ENCODE measurements around the gene DOK4.

Gene DOK4

DNA sequence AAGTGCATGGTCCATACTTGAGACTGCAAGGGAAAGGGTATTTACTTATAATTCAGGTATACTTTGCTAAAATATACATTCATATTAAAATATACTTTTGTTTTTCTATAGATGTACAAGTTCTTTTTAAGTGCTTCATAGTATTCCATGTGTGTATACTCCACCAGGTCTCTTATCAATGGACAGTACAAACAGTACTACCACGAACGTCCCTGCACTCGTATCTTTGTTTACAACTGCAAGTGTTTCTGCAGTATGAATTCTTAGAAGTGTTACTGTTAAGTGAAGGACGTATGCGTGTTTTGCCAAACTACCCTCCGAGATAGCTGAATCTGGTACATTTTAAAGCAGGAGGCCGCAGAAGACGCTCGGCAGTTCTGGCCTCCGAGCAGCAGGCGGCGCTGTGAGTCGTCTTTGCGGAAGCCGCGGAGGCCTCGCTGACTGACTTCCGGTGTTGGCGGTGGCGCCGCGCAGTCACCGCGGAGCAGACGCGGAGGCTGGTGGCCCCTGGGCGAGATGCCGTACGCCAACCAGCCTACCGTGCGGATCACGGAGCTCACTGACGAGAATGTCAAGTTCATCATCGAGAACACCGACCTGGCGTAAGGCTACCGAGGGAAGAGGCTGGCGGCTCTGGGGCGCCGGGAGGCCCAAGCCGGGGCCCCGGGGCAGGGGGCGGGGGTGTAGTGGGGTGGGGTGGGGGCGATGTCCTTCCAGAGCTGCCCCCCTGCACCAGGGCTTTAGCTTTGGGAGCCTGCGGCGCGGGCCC, 23.9 kb downstream of the DOK4 start, which contains the start of gene POLR2C:
Gene POLR2C, plus strand, starts transcription at position 471 of the 769 bp plus-strand sequence. Its CDS starts 46 bp downstream, at position 517.
- H3K27ac ChIP-seq (replicated peaks): peak within 1 kb of the TSS; percentile 66

GRCh38 chr16:57452021-57452420, 34.3 kb downstream of the DOK4 start:
- TF ChIP-seq GABPA (IDR thresholded peaks at IDR 0.05; ENCODE audit: low read depth) (no peak), SPI1 (IDR thresholded peaks at IDR 0.05; ENCODE audit: borderline replicate concordance, low read depth) (no peak), CTCF (IDR thresholded peaks at IDR 0.05; ENCODE audit: insufficient read depth, low read length) (no peak), POLR2AphosphoS5 (IDR thresholded peaks at IDR 0.05; ENCODE audit: low read depth) (no peak)
- TF ChIP-seq, protein P1, sequence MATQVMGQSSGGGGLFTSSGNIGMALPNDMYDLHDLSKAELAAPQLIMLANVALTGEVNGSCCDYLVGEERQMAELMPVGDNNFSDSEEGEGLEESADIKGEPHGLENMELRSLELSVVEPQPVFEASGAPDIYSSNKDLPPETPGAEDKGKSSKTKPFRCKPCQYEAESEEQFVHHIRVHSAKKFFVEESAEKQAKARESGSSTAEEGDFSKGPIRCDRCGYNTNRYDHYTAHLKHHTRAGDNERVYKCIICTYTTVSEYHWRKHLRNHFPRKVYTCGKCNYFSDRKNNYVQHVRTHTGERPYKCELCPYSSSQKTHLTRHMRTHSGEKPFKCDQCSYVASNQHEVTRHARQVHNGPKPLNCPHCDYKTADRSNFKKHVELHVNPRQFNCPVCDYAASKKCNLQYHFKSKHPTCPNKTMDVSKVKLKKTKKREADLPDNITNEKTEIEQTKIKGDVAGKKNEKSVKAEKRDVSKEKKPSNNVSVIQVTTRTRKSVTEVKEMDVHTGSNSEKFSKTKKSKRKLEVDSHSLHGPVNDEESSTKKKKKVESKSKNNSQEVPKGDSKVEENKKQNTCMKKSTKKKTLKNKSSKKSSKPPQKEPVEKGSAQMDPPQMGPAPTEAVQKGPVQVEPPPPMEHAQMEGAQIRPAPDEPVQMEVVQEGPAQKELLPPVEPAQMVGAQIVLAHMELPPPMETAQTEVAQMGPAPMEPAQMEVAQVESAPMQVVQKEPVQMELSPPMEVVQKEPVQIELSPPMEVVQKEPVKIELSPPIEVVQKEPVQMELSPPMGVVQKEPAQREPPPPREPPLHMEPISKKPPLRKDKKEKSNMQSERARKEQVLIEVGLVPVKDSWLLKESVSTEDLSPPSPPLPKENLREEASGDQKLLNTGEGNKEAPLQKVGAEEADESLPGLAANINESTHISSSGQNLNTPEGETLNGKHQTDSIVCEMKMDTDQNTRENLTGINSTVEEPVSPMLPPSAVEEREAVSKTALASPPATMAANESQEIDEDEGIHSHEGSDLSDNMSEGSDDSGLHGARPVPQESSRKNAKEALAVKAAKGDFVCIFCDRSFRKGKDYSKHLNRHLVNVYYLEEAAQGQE (IDR thresholded peaks at IDR 0.05; ENCODE audit: insufficient replicate concordance, low read depth): no peak
- DNase-seq (ENCODE audit: low read depth in 1 of 2, low spot score in 1 of 2): peak in 1 of 2 experiments; percentile 51
- no peak overlapping the region for H3K4me3 ChIP-seq (replicated peaks; ENCODE audit: insufficient read depth, low read length)
- no peaks in the 10 kb centered on the region for H3K27me3 ChIP-seq (ENCODE audit: insufficient read depth, poor library complexity, severe bottlenecking)
- H3K27ac ChIP-seq (replicated peaks): 0 out of 2 replicates have a peak overlapping the region, but pooled peaks have one; percentile 8

More for the DNA sequence above, 23.9 kb downstream of the DOK4 start, which contains the start of gene POLR2C:
- peak within 1 kb of the TSS; percentile 78 for H3K4me3 ChIP-seq (replicated peaks; ENCODE audit: insufficient read depth, low read length)
- H3K27me3 ChIP-seq (ENCODE audit: insufficient read depth, poor library complexity, severe bottlenecking): no peaks in the 10 kb centered on the region
- peak; percentile 72 to 88 for DNase-seq (ENCODE audit: low read depth in 1 of 2, low spot score in 1 of 2)
- TF ChIP-seq CTCF (IDR thresholded peaks at IDR 0.05; ENCODE audit: insufficient read depth, low read length) (peak; percentile 96), POLR2AphosphoS5 (IDR thresholded peaks at IDR 0.05; ENCODE audit: low read depth) (peak; percentile 99), GABPA (IDR thresholded peaks at IDR 0.05; ENCODE audit: low read depth) (peak; percentile 96), SPI1 (IDR thresholded peaks at IDR 0.05; ENCODE audit: borderline replicate concordance, low read depth) (peak; percentile 63; the same call in 1 of the 2 replicates)
- TF ChIP-seq, protein P1 (IDR thresholded peaks at IDR 0.05; ENCODE audit: insufficient replicate concordance, low read depth): peak; percentile 28

GRCh38 chr16:57447186-57447962, 38.9 kb downstream of the DOK4 start, which contains the start of the genes CIAPIN1 and COQ9:
TSS of gene CIAPIN1 (minus strand) at chr16:57447385. CDS start at chr16:57440928, 6,457 bp downstream.
TSS of gene COQ9 (plus strand) at chr16:57447479. CDS start at chr16:57447506, 27 bp downstream.
- H3K4me3 ChIP-seq (replicated peaks; ENCODE audit: insufficient read depth, low read length): peak within 1 kb of the TSS; percentile 97
- DNase-seq (ENCODE audit: low read depth in 1 of 2, low spot score in 1 of 2): peak; percentile 90 to 95
- TF ChIP-seq GABPA (IDR thresholded peaks at IDR 0.05; ENCODE audit: low read depth) (0 out of 2 replicates have a peak, but pooled peaks have one; percentile 41), POLR2AphosphoS5 (IDR thresholded peaks at IDR 0.05; ENCODE audit: low read depth) (peak; percentile 78), CTCF (IDR thresholded peaks at IDR 0.05; ENCODE audit: insufficient read depth, low read length) (no peak), SPI1 (IDR thresholded peaks at IDR 0.05; ENCODE audit: borderline replicate concordance, low read depth) (peak; percentile 58; the same call in 1 of the 2 replicates)
- TF ChIP-seq, protein P1 (IDR thresholded peaks at IDR 0.05; ENCODE audit: insufficient replicate concordance, low read depth): peak; percentile 80
- peak within 1 kb of the TSS; percentile 87 for H3K27ac ChIP-seq (replicated peaks)
- no peaks in the 10 kb centered on the region for H3K27me3 ChIP-seq (ENCODE audit: insufficient read depth, poor library complexity, severe bottlenecking)
